Measurements from ENCODE around the gene SLC66A2.

The SLC66A2 gene

DNA sequence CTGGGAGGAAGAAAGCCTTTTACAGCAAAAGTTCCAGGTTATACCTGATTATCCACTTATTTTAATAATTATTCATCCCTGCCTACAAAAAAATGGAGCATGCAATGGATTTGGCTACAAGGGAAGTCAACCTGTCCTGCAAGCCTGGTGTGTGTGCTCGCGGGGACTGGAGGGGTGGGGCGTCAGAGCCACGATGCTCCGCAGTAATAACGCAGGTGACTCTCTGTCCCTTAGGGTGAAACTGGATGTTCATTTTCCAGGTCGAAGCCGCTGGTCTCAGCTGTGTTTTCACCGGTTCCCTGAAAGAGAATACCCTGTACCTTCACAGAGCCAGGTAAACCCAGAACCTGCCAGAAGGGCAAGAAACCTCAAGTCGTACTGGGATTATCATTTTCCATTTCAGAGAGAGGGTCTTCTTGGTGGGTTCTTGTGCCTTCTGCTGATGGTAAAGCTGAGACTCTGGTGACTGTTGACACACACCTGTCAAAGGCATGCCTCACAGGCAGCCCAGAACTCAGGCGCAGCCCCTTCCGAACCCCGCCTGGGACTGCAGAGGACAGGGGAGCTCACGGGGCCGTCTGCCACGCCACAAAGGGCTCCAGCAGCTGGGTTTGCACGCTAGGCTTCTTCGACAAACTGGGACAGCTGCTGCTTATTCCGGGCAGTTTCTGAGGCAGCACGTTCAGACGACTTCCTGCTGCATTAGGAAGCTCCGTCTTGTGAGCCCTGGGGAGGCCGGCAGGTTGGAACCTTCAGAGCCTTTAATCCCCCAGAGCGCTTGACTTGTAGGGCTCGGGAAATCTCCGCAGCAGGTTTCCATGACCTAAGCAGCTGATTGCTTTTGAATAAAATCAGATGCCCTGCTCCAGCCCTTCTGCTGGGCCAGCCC is 95.1 kb downstream of the SLC66A2 start:
- H3K4me3 ChIP-seq (ENCODE audit: low read depth, low read length), result no peak overlapping the region
- H3K27me3 ChIP-seq (ENCODE audit: control insufficient read depth, insufficient read depth, low read length), result no peaks in the 10 kb centered on the region
- H3K27ac ChIP-seq (ENCODE audit: low read depth, low read length), result peak overlapping the region; percentile 51
- H3K36me3 ChIP-seq (ENCODE audit: control insufficient read depth, insufficient read depth, low read length), result no peaks in the 10 kb centered on the region
- no peak overlapping the region; the same call in 1 of the 2 replicates for H3K9ac ChIP-seq (ENCODE audit: low read depth, low read length)
- H3K4me1 ChIP-seq (ENCODE audit: control insufficient read depth, insufficient read depth, low read length), result peaks cover 4% of the 10 kb centered on the region; the same call in 1 of the 2 replicates
- no peaks in the 10 kb centered on the region for H3K9me3 ChIP-seq (ENCODE audit: control insufficient read depth, insufficient read depth, low read length)

DNA sequence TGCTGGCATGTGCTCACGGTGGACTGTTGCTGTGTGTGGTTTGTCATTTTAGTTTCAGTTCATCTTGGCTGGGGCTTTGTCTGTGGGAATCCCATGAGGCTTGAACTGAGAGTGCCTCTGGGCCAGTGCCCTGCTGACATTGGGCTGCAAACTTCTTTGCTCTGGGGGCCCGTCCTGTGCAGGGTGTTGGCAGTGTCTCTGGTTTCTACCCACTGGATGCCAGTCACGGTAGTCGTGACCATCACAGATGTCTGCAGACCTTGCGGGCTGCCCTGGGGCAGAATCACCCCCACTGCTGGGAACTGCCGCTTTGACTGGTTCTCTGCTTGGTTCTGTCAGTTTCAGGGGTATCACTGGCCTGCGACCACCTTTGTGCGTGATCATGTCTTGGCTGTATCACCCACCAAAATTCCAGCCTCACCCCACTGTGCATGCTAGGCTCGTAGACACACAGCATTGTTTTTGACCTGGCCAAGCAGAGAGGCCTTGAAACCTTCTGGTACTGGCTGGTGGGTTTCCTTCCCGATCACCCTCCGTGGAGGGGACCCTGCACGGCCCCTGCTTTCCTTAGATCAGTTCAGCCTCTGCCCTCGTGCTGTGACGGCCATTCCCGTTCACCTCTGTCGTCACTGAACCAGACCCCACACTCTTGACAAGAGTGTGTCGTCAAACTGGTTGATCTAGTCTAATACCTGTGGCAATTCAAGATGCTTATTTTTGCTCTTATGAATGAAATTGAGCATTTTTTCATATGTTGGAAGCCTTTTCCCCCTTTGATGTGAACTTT is 96.1 kb downstream of the SLC66A2 start:
- no peak overlapping the region for H3K27ac ChIP-seq (ENCODE audit: low read depth, low read length)
- H3K27me3 ChIP-seq (ENCODE audit: control insufficient read depth, insufficient read depth, low read length), result no peaks in the 10 kb centered on the region
- no peak overlapping the region for H3K9ac ChIP-seq (ENCODE audit: low read depth, low read length)
- no peaks in the 10 kb centered on the region for H3K9me3 ChIP-seq (ENCODE audit: control insufficient read depth, insufficient read depth, low read length)
- no peaks in the 10 kb centered on the region for H3K36me3 ChIP-seq (ENCODE audit: control insufficient read depth, insufficient read depth, low read length)
- H3K4me1 ChIP-seq (ENCODE audit: control insufficient read depth, insufficient read depth, low read length), result peaks cover 4% of the 10 kb centered on the region; the same call in 1 of the 2 replicates
- no peak overlapping the region for H3K4me3 ChIP-seq (ENCODE audit: low read depth, low read length)

DNA sequence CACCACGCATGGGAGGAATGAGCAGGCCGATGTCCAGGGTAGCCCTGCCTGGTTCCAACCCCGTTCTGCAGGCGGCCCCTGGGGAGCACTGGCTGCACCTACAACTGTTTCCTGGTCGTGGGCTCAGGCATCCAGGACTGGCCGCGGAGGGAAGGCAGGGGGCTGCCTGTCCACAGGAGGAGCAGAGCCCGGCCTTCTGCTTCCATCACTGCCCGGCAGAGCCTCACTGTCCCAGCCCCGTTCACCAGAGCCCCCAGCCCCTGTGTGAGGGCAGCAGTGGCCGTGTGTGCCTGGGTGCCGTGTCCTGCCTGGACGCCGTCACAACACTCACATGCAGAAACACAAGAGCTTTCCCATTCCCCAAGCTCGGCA is 97.5 kb downstream of the SLC66A2 start:
- Histone ChIP-seq H3K27me3 (ENCODE audit: control insufficient read depth, insufficient read depth, low read length) (no peaks in the 10 kb centered on the region), H3K9ac (ENCODE audit: low read depth, low read length) (no peak overlapping the region), H3K4me3 (ENCODE audit: low read depth, low read length) (no peak overlapping the region), H3K4me1 (ENCODE audit: control insufficient read depth, insufficient read depth, low read length) (peaks cover 4% of the 10 kb centered on the region; the same call in 1 of the 2 replicates), H3K9me3 (ENCODE audit: control insufficient read depth, insufficient read depth, low read length) (no peaks in the 10 kb centered on the region), H3K27ac (ENCODE audit: low read depth, low read length) (no peak overlapping the region), H3K36me3 (ENCODE audit: control insufficient read depth, insufficient read depth, low read length) (no peaks in the 10 kb centered on the region)

DNA sequence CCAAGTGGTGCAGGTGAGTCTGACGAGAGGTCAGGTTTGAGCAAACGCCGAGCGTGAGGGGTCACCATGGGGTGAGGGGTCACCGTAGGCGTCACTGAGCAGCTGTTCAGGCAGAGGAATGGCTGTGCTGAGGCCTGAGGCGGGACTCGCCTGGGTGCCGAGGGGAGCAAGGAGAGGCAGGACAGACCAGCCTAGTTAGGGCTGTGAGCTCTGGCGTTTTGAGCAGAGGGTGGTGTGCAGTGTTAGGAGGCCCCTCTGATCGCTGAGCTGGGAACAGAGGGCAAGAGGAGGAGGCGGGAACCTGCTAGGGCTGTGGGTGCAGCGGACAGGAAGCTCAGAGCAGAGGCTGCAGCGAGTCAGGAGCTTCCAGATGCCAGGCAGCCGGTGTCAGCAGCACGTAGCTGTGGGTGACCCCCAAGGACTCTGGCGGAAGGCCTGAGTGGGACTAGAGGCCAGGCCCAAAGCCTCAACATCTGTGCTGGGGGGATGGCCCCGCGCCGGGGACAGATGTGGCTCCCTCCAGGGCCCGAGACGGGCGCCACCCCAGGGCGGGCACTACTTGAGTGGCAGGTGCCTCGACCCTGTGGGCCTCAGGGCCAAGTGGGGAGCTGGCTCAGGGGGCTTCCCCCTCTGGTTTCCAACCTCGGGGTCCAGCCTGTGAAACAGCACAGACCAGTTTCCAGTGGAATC is 98.0 kb downstream of the SLC66A2 start:
- H3K4me3 ChIP-seq (ENCODE audit: low read depth, low read length), result no peak overlapping the region
- H3K27ac ChIP-seq (ENCODE audit: low read depth, low read length), result no peak overlapping the region

GRCh38 chr18:79852561-79853302 is 98.7 kb downstream of the SLC66A2 start:
- Histone ChIP-seq H3K36me3 (ENCODE audit: control insufficient read depth, insufficient read depth, low read length) (no peaks in the 10 kb centered on the region), H3K9me3 (ENCODE audit: control insufficient read depth, insufficient read depth, low read length) (no peaks in the 10 kb centered on the region), H3K9ac (ENCODE audit: low read depth, low read length) (no peak overlapping the region), H3K27ac (ENCODE audit: low read depth, low read length) (no peak overlapping the region), H3K4me3 (ENCODE audit: low read depth, low read length) (no peak overlapping the region), H3K4me1 (ENCODE audit: control insufficient read depth, insufficient read depth, low read length) (peaks cover 4% of the 10 kb centered on the region; the same call in 1 of the 2 replicates), H3K27me3 (ENCODE audit: control insufficient read depth, insufficient read depth, low read length) (no peaks in the 10 kb centered on the region)

More for the DNA sequence above, 98.0 kb downstream of the SLC66A2 start:
- H3K4me1 ChIP-seq (ENCODE audit: control insufficient read depth, insufficient read depth, low read length), result peaks cover 4% of the 10 kb centered on the region; the same call in 1 of the 2 replicates
- no peak overlapping the region for H3K9ac ChIP-seq (ENCODE audit: low read depth, low read length)
- no peaks in the 10 kb centered on the region for H3K9me3 ChIP-seq (ENCODE audit: control insufficient read depth, insufficient read depth, low read length)
- no peaks in the 10 kb centered on the region for H3K36me3 ChIP-seq (ENCODE audit: control insufficient read depth, insufficient read depth, low read length)
- H3K27me3 ChIP-seq (ENCODE audit: control insufficient read depth, insufficient read depth, low read length), result no peaks in the 10 kb centered on the region

Measured in HUES48 (cell line).